ENCODE data around the gene SPDYA.

Gene SPDYA

GRCh38 chr2:28802975-28803429 lies 7.6 kb upstream of the SPDYA start:
- Mint-ChIP-seq H3K9me3 (no peaks in the 10 kb centered on the region), H3K4me3 (no peak overlapping the region), H3K4me1 (no peaks in the 10 kb centered on the region), H3K27ac (peak overlapping the region in 1 of 2 donors; percentile 59), H3K27me3 (no peaks in the 10 kb centered on the region)
- ATAC-seq (no peak), DNase-seq (no peak)

- ATAC-seq (peak; percentile 0), DNase-seq (no peak)
- Mint-ChIP-seq H3K27me3 (peaks cover 9% of the 10 kb centered on the region), H3K9me3 (no peaks in the 10 kb centered on the region), H3K4me1 (peaks cover 9% of the 10 kb centered on the region), H3K4me3 (peak overlapping the region; percentile 82 to 87), H3K27ac (peak overlapping the region; percentile 13 to 19)
Observed at GRCh38 chr2:28809927-28810326, 707 bp upstream of the SPDYA start.

GRCh38 chr2:28818053-28818452 lies 7.4 kb downstream of the SPDYA start:
- Mint-ChIP-seq H3K27ac (no peak overlapping the region), H3K4me1 (peaks cover 6% of the 10 kb centered on the region), H3K4me3 (no peak overlapping the region), H3K9me3 (no peaks in the 10 kb centered on the region), H3K27me3 (peaks cover 1% of the 10 kb centered on the region)
- no peak for DNase-seq
- no peak for ATAC-seq

- H3K4me3 Mint-ChIP-seq = no peak overlapping the region
- DNase-seq = peak; percentile 55 to 65
- ATAC-seq = peak; percentile 73
- peak overlapping the region in 1 of 2 donors; percentile 71 for H3K27ac Mint-ChIP-seq
- peaks cover 6% of the 10 kb centered on the region for H3K4me1 Mint-ChIP-seq
- no peaks in the 10 kb centered on the region for H3K9me3 Mint-ChIP-seq
- peaks cover 7% of the 10 kb centered on the region for H3K27me3 Mint-ChIP-seq
Observed at GRCh38 chr2:28821295-28821958, 10.8 kb downstream of the SPDYA start.

GRCh38 chr2:28822036-28822435 lies 11.4 kb downstream of the SPDYA start:
- Mint-ChIP-seq H3K9me3 (no peaks in the 10 kb centered on the region), H3K4me3 (no peak overlapping the region), H3K27me3 (peaks cover 7% of the 10 kb centered on the region), H3K27ac (no peak overlapping the region), H3K4me1 (peaks cover 6% of the 10 kb centered on the region)
- DNase-seq (no peak), ATAC-seq (no peak)

GRCh38 chr2:28824207-28824606 lies 13.6 kb downstream of the SPDYA start:
- Mint-ChIP-seq H3K4me1 (peaks cover 8% of the 10 kb centered on the region), H3K27ac (no peak overlapping the region), H3K9me3 (no peaks in the 10 kb centered on the region), H3K4me3 (no peak overlapping the region), H3K27me3 (peaks cover 7% of the 10 kb centered on the region)
- DNase-seq = no peak
- no peak for ATAC-seq

GRCh38 chr2:28824870-28825269 lies 14.2 kb downstream of the SPDYA start:
- ATAC-seq (no peak), DNase-seq (no peak)
- H3K4me3 Mint-ChIP-seq = no peak overlapping the region
- peaks cover 7% of the 10 kb centered on the region for H3K27me3 Mint-ChIP-seq
- peaks cover 8% of the 10 kb centered on the region for H3K4me1 Mint-ChIP-seq
- no peaks in the 10 kb centered on the region for H3K9me3 Mint-ChIP-seq
- no peak overlapping the region for H3K27ac Mint-ChIP-seq

GRCh38 chr2:28828382-28828781 lies 17.7 kb downstream of the SPDYA start:
- H3K27ac Mint-ChIP-seq = peak overlapping the region in 1 of 2 donors; percentile 72

GRCh38 chr2:28833740-28834470 lies 23.3 kb downstream of the SPDYA start:
- ATAC-seq = no peak
- Mint-ChIP-seq H3K9me3 (no peaks in the 10 kb centered on the region), H3K27me3 (no peaks in the 10 kb centered on the region), H3K4me1 (no peaks in the 10 kb centered on the region), H3K27ac (no peak overlapping the region), H3K4me3 (no peak overlapping the region)
- no peak for DNase-seq

More at GRCh38 chr2:28828382-28828781, 17.7 kb downstream of the SPDYA start:
- Mint-ChIP-seq H3K4me3 (no peak overlapping the region), H3K4me1 (peaks cover 8% of the 10 kb centered on the region), H3K9me3 (no peaks in the 10 kb centered on the region), H3K27me3 (peaks cover 7% of the 10 kb centered on the region)
- ATAC-seq = no peak
- no peak for DNase-seq

- no peak overlapping the region for H3K4me3 Mint-ChIP-seq
- DNase-seq = no peak
- ATAC-seq = no peak
- H3K4me1 Mint-ChIP-seq = no peaks in the 10 kb centered on the region
- no peaks in the 10 kb centered on the region for H3K9me3 Mint-ChIP-seq
- H3K27me3 Mint-ChIP-seq = no peaks in the 10 kb centered on the region
- H3K27ac Mint-ChIP-seq = no peak overlapping the region
Observed at GRCh38 chr2:28835781-28836180, 25.1 kb downstream of the SPDYA start.

GRCh38 chr2:28838971-28839370 lies 28.3 kb downstream of the SPDYA start:
- H3K4me1 Mint-ChIP-seq = no peaks in the 10 kb centered on the region

GRCh38 chr2:28842042-28842441 lies 31.4 kb downstream of the SPDYA start:
- H3K4me1 Mint-ChIP-seq = no peaks in the 10 kb centered on the region
- H3K27me3 Mint-ChIP-seq = no peaks in the 10 kb centered on the region
- no peak for DNase-seq
- no peaks in the 10 kb centered on the region for H3K9me3 Mint-ChIP-seq
- no peak for ATAC-seq
- no peak overlapping the region for H3K27ac Mint-ChIP-seq
- no peak overlapping the region for H3K4me3 Mint-ChIP-seq

More at GRCh38 chr2:28838971-28839370, 28.3 kb downstream of the SPDYA start:
- no peak for DNase-seq
- no peak overlapping the region for H3K27ac Mint-ChIP-seq
- no peak for ATAC-seq
- H3K27me3 Mint-ChIP-seq = no peaks in the 10 kb centered on the region
- H3K9me3 Mint-ChIP-seq = no peaks in the 10 kb centered on the region
- no peak overlapping the region for H3K4me3 Mint-ChIP-seq

- Mint-ChIP-seq H3K4me3 (no peak overlapping the region), H3K4me1 (no peaks in the 10 kb centered on the region), H3K27me3 (no peaks in the 10 kb centered on the region), H3K9me3 (no peaks in the 10 kb centered on the region), H3K27ac (peak overlapping the region in 1 of 2 donors; percentile 83)
- no peak for DNase-seq
- no peak for ATAC-seq
Observed at GRCh38 chr2:28855193-28855592, 44.6 kb downstream of the SPDYA start.

- Mint-ChIP-seq H3K9me3 (no peaks in the 10 kb centered on the region), H3K4me1 (no peaks in the 10 kb centered on the region), H3K27me3 (no peaks in the 10 kb centered on the region), H3K4me3 (no peak overlapping the region), H3K27ac (no peak overlapping the region)
- ATAC-seq = no peak
- DNase-seq = no peak
Observed at GRCh38 chr2:28855977-28856376, 45.3 kb downstream of the SPDYA start.

- H3K9me3 Mint-ChIP-seq = no peaks in the 10 kb centered on the region
- DNase-seq = no peak
- H3K4me3 Mint-ChIP-seq = peak overlapping the region; percentile 73 to 79
- ATAC-seq = no peak
- H3K27me3 Mint-ChIP-seq = no peaks in the 10 kb centered on the region
- peaks cover 50% of the 10 kb centered on the region for H3K4me1 Mint-ChIP-seq
- peak overlapping the region in 1 of 2 donors; percentile 86 for H3K27ac Mint-ChIP-seq
Observed at GRCh38 chr2:28868611-28869010, 58.0 kb downstream of the SPDYA start.

- peak overlapping the region; percentile 96 to 99 for H3K4me3 Mint-ChIP-seq
- peaks cover 44% of the 10 kb centered on the region for H3K4me1 Mint-ChIP-seq
- DNase-seq = no peak
Observed at GRCh38 chr2:28869494-28870145, 59.0 kb downstream of the SPDYA start.

More at GRCh38 chr2:28869494-28870145, 59.0 kb downstream of the SPDYA start:
- H3K27ac Mint-ChIP-seq = peak overlapping the region; percentile 95 to 97
- no peaks in the 10 kb centered on the region for H3K9me3 Mint-ChIP-seq
- peak; percentile 24 for ATAC-seq
- no peaks in the 10 kb centered on the region for H3K27me3 Mint-ChIP-seq
